Panc1 (cell line): ENCODE measurements around the gene PPP1R9A. TPM values are rescaled to one million over a fixed set of nuclear protein-coding genes. Genes with fewer than 3 reads are reported as not detected.

Experiments used
- ATAC-seq: fragments of 200-7000 bp; cut with Tn5 transposase; 2 replicates; pipeline ENCODE4 v1.9.1; 2020; ENCODE audit warnings: mild to moderate bottlenecking, moderate library complexity
- BruUV-seq: library from RNA; stranded (reverse); fragments of 400-500 nt; replicated peaks from 2 replicates; lab custom pipeline; 2021; lab: Mats Ljungman, UMichigan
- CTCF ChIA-PET: fragments of 300-600 bp; sonication (Branson Sonifier 250); formaldehyde crosslinking; loops from one replicate; lab custom pipeline; 2022; ENCODE audit warnings: antibody characterized with exemption; lab: Charles Lee
- POLR2A ChIA-PET: fragments of 300-600 bp; sonication (Branson Sonifier 250); formaldehyde crosslinking; loops from one replicate; lab custom pipeline; 2022; ENCODE audit warnings: antibody characterized with exemption; lab: Charles Lee
- DNase-seq: peaks from one replicate; pipeline ENCODE4 v3.0.0-alpha.2; 2010; ENCODE audit warnings: low read depth, low spot score
- H3K27ac ChIP-seq: 2 replicates; pipeline ENCODE4 v1.5.1; 2011; ENCODE audit warnings: mild to moderate bottlenecking, low read length, inconsistent platforms
- H3K27me3 ChIP-seq: fragments of 200-500 bp; sonication (Bioruptor generic); 2 replicates; pipeline ENCODE4 v1.6.0; 2014; ENCODE audit warnings: low read length, inconsistent platforms; ENCODE audit not compliant: control insufficient read depth, insufficient read depth
- H3K36me3 ChIP-seq: fragments of 200-500 bp; sonication (Bioruptor generic); 2 replicates; pipeline ENCODE4 v1.5.1; 2014; ENCODE audit warnings: inconsistent platforms, mild to moderate bottlenecking, low read length, moderate library complexity; ENCODE audit not compliant: control insufficient read depth, insufficient read depth
- H3K4me1 ChIP-seq: 2 replicates; pipeline ENCODE4 v1.5.1; 2011; ENCODE audit warnings: inconsistent platforms, mild to moderate bottlenecking, low read length, moderate library complexity; ENCODE audit not compliant: control insufficient read depth, insufficient read depth
- H3K4me3 ChIP-seq, 2 experiments: 2 replicates each; pipeline ENCODE4 v1.5.1; 2011 to 2012; ENCODE audit warnings: low read depth in 2 of 2, low read length in 2 of 2, mild to moderate bottlenecking in 2 of 2, inconsistent platforms in 1 of 2, moderate library complexity in 1 of 2
- H3K9me3 ChIP-seq: fragments of 200-500 bp; sonication (Bioruptor generic); 2 replicates; pipeline ENCODE4 v1.5.1; 2014; ENCODE audit warnings: low read depth, mild to moderate bottlenecking, inconsistent platforms, low read length, moderate library complexity; ENCODE audit not compliant: control insufficient read depth, insufficient read depth
- CTCF ChIP-seq: fragments of 450-650 bp; IDR thresholded peaks from 2 replicates; pipeline ENCODE4 v1.5.1; 2017; ENCODE audit warnings: mild to moderate bottlenecking
- POLR2AphosphoS5 ChIP-seq: IDR thresholded peaks from 2 replicates; pipeline ENCODE4 v1.6.1; 2012; ENCODE audit warnings: mild to moderate bottlenecking, low read depth, low read length, moderate library complexity
- SIN3A ChIP-seq: IDR thresholded peaks from 2 replicates; pipeline ENCODE4 v1.6.1; 2012; ENCODE audit warnings: low read depth, mild to moderate bottlenecking, low read length, moderate library complexity, borderline replicate concordance; ENCODE audit not compliant: insufficient read depth
- TCF7L2 ChIP-seq: IDR thresholded peaks from 2 replicates; pipeline ENCODE4 v1.6.1; 2011; ENCODE audit warnings: mild to moderate bottlenecking, low read depth, low read length, inconsistent platforms
- in situ Hi-C: cut with HindIII; loops from 2 replicates; pipeline ENCODE4 v1.10.0; 2016; ENCODE audit warnings: low sequenced_read_pairs, low pct_unique_long_range_greater_than_20kb
- intact Hi-C: fragments of 100-400 bp; cut with micrococcal nuclease; formaldehyde crosslinking; loops from one replicate; pipeline ENCODE4 v1.10.0; 2022; ENCODE audit not compliant: unreplicated experiment
- total RNA-seq: library from RNA; stranded (reverse); gene quantifications from one replicate; pipeline ENCODE4 v1.2.1, GENCODE V29; 2021; ENCODE audit not compliant: unreplicated experiment
- TF ChIP-seq, protein P1 (sequence below), 2 experiments: IDR thresholded peaks; 2 replicates each; pipeline ENCODE4 v1.6.1; 2011 to 2012; ENCODE audit warnings: low read depth in 2 of 2, control low read depth in 1 of 2, low read length in 1 of 2, mild to moderate bottlenecking in 1 of 2, moderate library complexity in 1 of 2; ENCODE audit not compliant: insufficient read depth in 1 of 2

PPP1R9A gene
- total RNA-seq, 1 experiment from 2014 or later = 5.0 TPM

DNA sequence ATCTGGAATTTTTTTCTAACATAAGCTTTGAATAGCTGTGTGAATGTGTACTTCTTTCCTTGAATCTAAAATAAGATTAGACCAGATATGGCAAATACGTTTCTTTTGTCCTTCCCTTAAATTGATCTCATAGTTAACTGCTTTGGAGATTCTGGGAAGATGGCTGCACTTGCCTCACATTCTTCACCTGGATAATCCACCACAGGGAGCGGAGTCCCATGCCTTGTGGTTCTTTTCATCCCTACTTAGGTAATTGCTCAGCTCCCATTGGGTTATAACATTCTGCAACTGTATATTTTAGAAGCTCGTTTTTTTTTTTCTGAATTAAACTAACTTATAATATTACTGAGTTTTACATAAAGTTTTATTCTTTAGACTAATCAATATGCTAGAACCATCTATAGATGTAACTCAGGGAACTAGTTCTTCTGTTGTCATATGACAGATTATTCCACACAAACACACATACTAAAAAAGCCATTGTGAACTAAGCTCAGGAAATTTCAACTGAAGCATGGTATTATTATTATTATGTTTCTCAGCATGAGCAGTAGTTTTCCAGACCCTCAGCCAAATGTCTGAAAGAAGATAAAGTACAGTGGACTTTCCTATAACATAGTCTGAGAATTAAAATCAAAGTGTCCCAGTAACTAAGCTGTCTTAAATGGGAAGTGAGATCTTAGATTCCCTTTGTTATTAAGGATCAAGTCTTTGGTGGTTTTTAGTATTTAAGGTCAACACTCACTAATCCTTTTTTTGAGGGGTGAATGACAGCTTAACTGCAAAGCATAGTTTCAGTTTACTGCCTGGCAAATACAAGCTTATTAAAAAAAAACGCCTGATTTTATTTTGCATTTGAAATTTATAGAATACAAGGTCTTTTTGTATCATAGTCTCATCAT, 182.3 kb downstream of the PPP1R9A start:
- ATAC-seq (no peak), DNase-seq (no peak)
- Histone ChIP-seq H3K36me3 (no peaks in the 10 kb centered on the region), H3K27ac (no peak overlapping the region), H3K27me3 (no peaks in the 10 kb centered on the region), H3K4me3 (no peak overlapping the region), H3K4me1 (no peaks in the 10 kb centered on the region), H3K9me3 (no peaks in the 10 kb centered on the region)
- ChIA-PET POLR2A (no interaction called here), CTCF (no interaction called here)
- in situ Hi-C loops = no loop called here
- TF ChIP-seq POLR2AphosphoS5 (no peak), TCF7L2 (no peak), CTCF (no peak)
- BruUV-seq = no TSS peak
- intact Hi-C loops = no loop called here

DNA sequence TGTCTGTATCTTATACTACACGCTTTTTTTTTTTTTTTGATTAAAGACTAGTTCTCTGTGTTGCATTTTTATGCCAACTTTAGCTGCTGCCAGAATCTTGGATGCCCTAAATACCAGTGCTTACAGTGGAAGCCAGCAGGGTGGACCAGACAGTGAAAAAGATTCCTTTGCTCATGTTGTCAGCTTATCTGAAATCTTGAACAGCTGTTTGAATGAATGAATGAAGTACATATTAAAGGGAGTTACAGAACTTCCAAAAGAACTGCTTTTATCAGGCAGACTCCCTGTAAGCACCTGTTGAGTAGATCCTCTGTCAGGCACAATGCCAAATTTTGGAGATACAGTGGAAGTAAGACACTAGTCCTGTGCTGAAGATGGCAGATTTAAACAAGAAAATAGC, 184.9 kb downstream of the PPP1R9A start:
- H3K4me3 ChIP-seq = no peak overlapping the region
- no peak for DNase-seq
- in situ Hi-C loops (no loop called here), intact Hi-C loops (no loop called here)
- no TSS peak for BruUV-seq
- ChIA-PET CTCF (no interaction called here), POLR2A (no interaction called here)
- no peaks in the 10 kb centered on the region for H3K27me3 ChIP-seq
- H3K36me3 ChIP-seq = no peaks in the 10 kb centered on the region
- TF ChIP-seq POLR2AphosphoS5 (no peak), SIN3A (no peak), TCF7L2 (no peak), CTCF (no peak)
- TF ChIP-seq, protein P1, sequence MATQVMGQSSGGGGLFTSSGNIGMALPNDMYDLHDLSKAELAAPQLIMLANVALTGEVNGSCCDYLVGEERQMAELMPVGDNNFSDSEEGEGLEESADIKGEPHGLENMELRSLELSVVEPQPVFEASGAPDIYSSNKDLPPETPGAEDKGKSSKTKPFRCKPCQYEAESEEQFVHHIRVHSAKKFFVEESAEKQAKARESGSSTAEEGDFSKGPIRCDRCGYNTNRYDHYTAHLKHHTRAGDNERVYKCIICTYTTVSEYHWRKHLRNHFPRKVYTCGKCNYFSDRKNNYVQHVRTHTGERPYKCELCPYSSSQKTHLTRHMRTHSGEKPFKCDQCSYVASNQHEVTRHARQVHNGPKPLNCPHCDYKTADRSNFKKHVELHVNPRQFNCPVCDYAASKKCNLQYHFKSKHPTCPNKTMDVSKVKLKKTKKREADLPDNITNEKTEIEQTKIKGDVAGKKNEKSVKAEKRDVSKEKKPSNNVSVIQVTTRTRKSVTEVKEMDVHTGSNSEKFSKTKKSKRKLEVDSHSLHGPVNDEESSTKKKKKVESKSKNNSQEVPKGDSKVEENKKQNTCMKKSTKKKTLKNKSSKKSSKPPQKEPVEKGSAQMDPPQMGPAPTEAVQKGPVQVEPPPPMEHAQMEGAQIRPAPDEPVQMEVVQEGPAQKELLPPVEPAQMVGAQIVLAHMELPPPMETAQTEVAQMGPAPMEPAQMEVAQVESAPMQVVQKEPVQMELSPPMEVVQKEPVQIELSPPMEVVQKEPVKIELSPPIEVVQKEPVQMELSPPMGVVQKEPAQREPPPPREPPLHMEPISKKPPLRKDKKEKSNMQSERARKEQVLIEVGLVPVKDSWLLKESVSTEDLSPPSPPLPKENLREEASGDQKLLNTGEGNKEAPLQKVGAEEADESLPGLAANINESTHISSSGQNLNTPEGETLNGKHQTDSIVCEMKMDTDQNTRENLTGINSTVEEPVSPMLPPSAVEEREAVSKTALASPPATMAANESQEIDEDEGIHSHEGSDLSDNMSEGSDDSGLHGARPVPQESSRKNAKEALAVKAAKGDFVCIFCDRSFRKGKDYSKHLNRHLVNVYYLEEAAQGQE (IDR thresholded peaks at IDR 0.05; ENCODE audit: insufficient read depth in 1 of 2, low read depth in 2 of 2, low read length in 1 of 2) = no peak
- H3K4me1 ChIP-seq = no peaks in the 10 kb centered on the region
- no peak for ATAC-seq
- no peaks in the 10 kb centered on the region for H3K9me3 ChIP-seq
- no peak overlapping the region for H3K27ac ChIP-seq
